GM10847 (cell line): ENCODE measurements around the gene LOC128125822.

Experiments used
- POLR2A ChIP-seq: IDR thresholded peaks from 2 replicates; pipeline ENCODE4 v1.6.1; 2011; ENCODE audit not compliant: insufficient read length; ENCODE audit errors: extremely low read depth

The LOC128125822 gene

GRCh38 chr6:63546236-63546635 is 26.0 kb upstream of the LOC128125822 start:
- no peak for TF ChIP-seq POLR2A

GRCh38 chr6:63546697-63547096 is 25.6 kb upstream of the LOC128125822 start:
- TF ChIP-seq POLR2A = no peak

GRCh38 chr6:63549076-63549475 is 23.2 kb upstream of the LOC128125822 start:
- no peak for TF ChIP-seq POLR2A

- no peak for TF ChIP-seq POLR2A
These were observed 19.1 kb upstream of the LOC128125822 start for GRCh38 chr6:63553208-63553607.

GRCh38 chr6:63553900-63554299 is 18.4 kb upstream of the LOC128125822 start:
- no peak for TF ChIP-seq POLR2A

- TF ChIP-seq POLR2A = no peak
These were observed 17.5 kb upstream of the LOC128125822 start for GRCh38 chr6:63554782-63555181.

GRCh38 chr6:63556369-63556768 is 15.9 kb upstream of the LOC128125822 start:
- TF ChIP-seq POLR2A = no peak

- no peak for TF ChIP-seq POLR2A
These were observed 14.0 kb upstream of the LOC128125822 start for GRCh38 chr6:63558278-63558677.

- no peak for TF ChIP-seq POLR2A
These were observed 11.4 kb upstream of the LOC128125822 start for GRCh38 chr6:63560801-63561287.

GRCh38 chr6:63561288-63561687 is 11.0 kb upstream of the LOC128125822 start:
- no peak for TF ChIP-seq POLR2A

GRCh38 chr6:63563235-63563634 is 9.0 kb upstream of the LOC128125822 start:
- no peak for TF ChIP-seq POLR2A

- TF ChIP-seq POLR2A = no peak
These were observed 7.1 kb upstream of the LOC128125822 start for GRCh38 chr6:63565058-63565726.

- no peak for TF ChIP-seq POLR2A
These were observed 6.3 kb upstream of the LOC128125822 start for GRCh38 chr6:63565727-63566596.

GRCh38 chr6:63567966-63568365 is 4.3 kb upstream of the LOC128125822 start:
- no peak for TF ChIP-seq POLR2A

- TF ChIP-seq POLR2A = no peak
These were observed 778 bp upstream of the LOC128125822 start for GRCh38 chr6:63571361-63572043.

- no peak for TF ChIP-seq POLR2A
These were observed 431 bp downstream of the LOC128125822 start for GRCh38 chr6:63572747-63573075.
